OCI-LY1 (cell line): ENCODE data around the gene ABCC6.

ENCODE experiments used
- H2AFZ ChIP-seq: fragments of 200-600 bp; sonication (generic), shearing (Covaris generic); 2 replicates; pipeline ENCODE4 v1.6.0; 2014; ENCODE audit warnings: antibody characterized with exemption, mild to moderate bottlenecking, low read length
- H3F3A ChIP-seq: fragments of 200-600 bp; sonication (generic), shearing (Covaris generic); 2 replicates; pipeline ENCODE4 v1.6.0; 2014; ENCODE audit warnings: mild to moderate bottlenecking, antibody characterized with exemption, low read length, moderate library complexity; ENCODE audit not compliant: insufficient read depth
- H3K27ac ChIP-seq: fragments of 200-600 bp; sonication (generic); 2 replicates; pipeline ENCODE4 v1.5.1; 2014; ENCODE audit warnings: low read length, mixed run types, mild to moderate bottlenecking, low read depth; ENCODE audit not compliant: poor library complexity, severe bottlenecking
- H3K27me3 ChIP-seq: fragments of 200-600 bp; sonication (generic); 2 replicates; pipeline ENCODE4 v1.6.0; 2014; ENCODE audit warnings: antibody characterized with exemption, mild to moderate bottlenecking, low read length, moderate library complexity; ENCODE audit not compliant: insufficient read depth
- H3K36me3 ChIP-seq: fragments of 200-600 bp; sonication (generic); 2 replicates; pipeline ENCODE4 v1.6.1; 2014; ENCODE audit warnings: mild to moderate bottlenecking, antibody characterized with exemption, low read length, moderate library complexity, mixed read lengths; ENCODE audit not compliant: insufficient read depth
- H3K4me1 ChIP-seq: fragments of 200-600 bp; sonication (generic); 2 replicates; pipeline ENCODE4 v1.5.1; 2014; ENCODE audit warnings: mild to moderate bottlenecking, low read length, moderate library complexity; ENCODE audit not compliant: insufficient read depth, severe bottlenecking
- H3K4me2 ChIP-seq: fragments of 200-600 bp; sonication (generic), shearing (Covaris generic); 2 replicates; pipeline ENCODE4 v1.6.1; 2014; ENCODE audit warnings: low read length
- H3K4me3 ChIP-seq: fragments of 200-600 bp; sonication (generic); 2 replicates; pipeline ENCODE4 v1.5.1; 2014; ENCODE audit warnings: low read length, low read depth, mild to moderate bottlenecking, mixed read lengths; ENCODE audit not compliant: poor library complexity, severe bottlenecking
- H3K79me2 ChIP-seq: fragments of 200-600 bp; shearing (Covaris generic); 2 replicates; pipeline ENCODE4 v1.6.1; 2016; ENCODE audit warnings: mixed run types, low read length, mixed read lengths; ENCODE audit not compliant: insufficient read depth
- H3K9ac ChIP-seq: fragments of 200-600 bp; sonication (generic), shearing (Covaris generic); 2 replicates; pipeline ENCODE4 v1.6.1; 2014; ENCODE audit warnings: mild to moderate bottlenecking, low read length, mixed read lengths
- H3K9me2 ChIP-seq: fragments of 200-600 bp; sonication (generic), shearing (Covaris generic); 2 replicates; pipeline ENCODE4 v1.6.1; 2014; ENCODE audit warnings: low read depth, mild to moderate bottlenecking, low read length, mixed read lengths
- H3K9me3 ChIP-seq: fragments of 200-600 bp; shearing (Covaris generic); 2 replicates; pipeline ENCODE4 v1.6.1; 2014; ENCODE audit warnings: low read length, mixed read lengths
- H4K20me1 ChIP-seq: fragments of 200-600 bp; sonication (generic), shearing (Covaris generic); 2 replicates; pipeline ENCODE4 v1.6.0; 2016; ENCODE audit warnings: mild to moderate bottlenecking, low read length; ENCODE audit not compliant: insufficient read depth
- CTCF ChIP-seq: fragments of 200-600 bp; sonication (generic), shearing (Covaris generic); IDR thresholded peaks from 2 replicates; pipeline ENCODE4 v1.5.1; 2017; ENCODE audit warnings: mild to moderate bottlenecking, antibody characterized with exemption, low read length, moderate library complexity, mixed read lengths
- EZH2 ChIP-seq: fragments of 200-600 bp; sonication (generic), shearing (Covaris generic); IDR thresholded peaks from 2 replicates; pipeline ENCODE4 v1.8.0; 2017; ENCODE audit warnings: borderline replicate concordance, mixed run types, mild to moderate bottlenecking, antibody characterized with exemption, low read length, moderate library complexity, mixed read lengths

ABCC6 gene

DNA sequence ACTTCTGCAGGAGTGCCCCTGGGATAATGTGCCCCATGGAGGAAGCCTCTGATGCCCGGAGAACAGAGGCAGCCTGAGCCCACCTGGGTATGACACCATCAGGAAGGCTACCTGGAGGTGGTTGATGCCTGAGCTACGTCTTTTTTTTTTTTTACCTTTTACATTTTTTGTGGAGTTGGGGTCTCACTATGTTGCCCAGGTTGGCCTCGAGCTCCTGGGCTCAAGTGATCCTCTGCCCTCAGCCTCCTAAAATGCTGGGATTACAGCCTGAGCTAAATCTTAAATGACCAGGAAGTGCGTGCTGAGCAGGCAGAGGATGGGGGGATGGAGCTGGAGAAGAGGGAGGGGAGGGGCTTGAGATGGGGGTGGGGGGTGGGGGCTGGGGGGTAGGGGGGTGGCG, 32.7 kb downstream of the ABCC6 start:
- Histone ChIP-seq H3K4me3 (no peak overlapping the region), H2AFZ (no peak overlapping the region), H3K4me2 (no peak overlapping the region), H3K9me2 (no peaks in the 10 kb centered on the region), H3K27me3 (0 out of 2 replicates have a peak, but pooled peaks cover 8% of the 10 kb centered on the region), H3K9ac (no peak overlapping the region), H3K9me3 (no peaks in the 10 kb centered on the region), H3K27ac (no peak overlapping the region), H3F3A (no peaks in the 10 kb centered on the region), H3K79me2 (no peaks in the 10 kb centered on the region), H3K36me3 (no peaks in the 10 kb centered on the region), H3K4me1 (no peaks in the 10 kb centered on the region), H4K20me1 (no peaks in the 10 kb centered on the region)
- no peak for TF ChIP-seq EZH2
- TF ChIP-seq CTCF, result no peak

- no peak overlapping the region for H2AFZ ChIP-seq
- TF ChIP-seq CTCF (no peak), EZH2 (no peak)
Measured at GRCh38 chr16:16189842-16190241, 33.5 kb downstream of the ABCC6 start.

DNA sequence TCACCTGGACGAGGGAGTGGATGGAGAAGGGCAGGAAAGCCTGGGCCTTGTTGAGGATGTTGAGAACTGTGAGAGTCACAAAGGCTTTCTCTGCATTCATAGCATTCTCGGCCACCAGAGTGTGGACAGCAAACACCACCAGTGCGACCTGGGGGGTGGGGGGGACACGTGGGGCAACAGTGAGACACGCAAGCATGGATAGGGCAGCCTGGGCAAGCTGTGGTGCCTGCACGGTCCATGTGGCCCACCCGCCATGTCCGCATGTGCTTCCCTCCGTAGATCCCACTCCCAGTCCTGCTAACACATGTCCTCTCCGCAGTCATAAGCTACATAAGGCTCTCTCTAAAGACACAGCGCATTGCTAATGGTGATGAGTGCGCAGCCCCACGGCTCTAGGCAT, 34.5 kb downstream of the ABCC6 start:
- Histone ChIP-seq H3K4me3 (no peak overlapping the region), H3K4me1 (no peaks in the 10 kb centered on the region), H3K4me2 (no peak overlapping the region), H2AFZ (no peak overlapping the region), H3F3A (no peaks in the 10 kb centered on the region), H3K36me3 (no peaks in the 10 kb centered on the region), H3K9me3 (no peaks in the 10 kb centered on the region), H3K9me2 (no peaks in the 10 kb centered on the region), H4K20me1 (no peaks in the 10 kb centered on the region), H3K27me3 (0 out of 2 replicates have a peak, but pooled peaks cover 8% of the 10 kb centered on the region), H3K79me2 (no peaks in the 10 kb centered on the region), H3K27ac (no peak overlapping the region), H3K9ac (no peak overlapping the region)
- TF ChIP-seq CTCF (no peak), EZH2 (no peak)

More at GRCh38 chr16:16189842-16190241, 33.5 kb downstream of the ABCC6 start:
- Histone ChIP-seq H3K9me2 (no peaks in the 10 kb centered on the region), H3K4me2 (no peak overlapping the region), H4K20me1 (no peaks in the 10 kb centered on the region), H3K4me3 (no peak overlapping the region), H3K27me3 (0 out of 2 replicates have a peak, but pooled peaks cover 8% of the 10 kb centered on the region), H3K36me3 (no peaks in the 10 kb centered on the region), H3K27ac (no peak overlapping the region), H3K79me2 (no peaks in the 10 kb centered on the region), H3K4me1 (no peaks in the 10 kb centered on the region), H3K9me3 (no peaks in the 10 kb centered on the region), H3F3A (no peaks in the 10 kb centered on the region), H3K9ac (no peak overlapping the region)
